Measurements from ENCODE around the gene SFXN3. TPM values are rescaled to one million over a fixed set of nuclear protein-coding genes. Genes with fewer than 3 reads are reported as not detected.
A peak's percentile ranks its signal among the peaks of the same experiment; 100 is the strongest.

The SFXN3 gene
- total RNA-seq, 1 donor from 2014 or later: 45.7 TPM

DNA sequence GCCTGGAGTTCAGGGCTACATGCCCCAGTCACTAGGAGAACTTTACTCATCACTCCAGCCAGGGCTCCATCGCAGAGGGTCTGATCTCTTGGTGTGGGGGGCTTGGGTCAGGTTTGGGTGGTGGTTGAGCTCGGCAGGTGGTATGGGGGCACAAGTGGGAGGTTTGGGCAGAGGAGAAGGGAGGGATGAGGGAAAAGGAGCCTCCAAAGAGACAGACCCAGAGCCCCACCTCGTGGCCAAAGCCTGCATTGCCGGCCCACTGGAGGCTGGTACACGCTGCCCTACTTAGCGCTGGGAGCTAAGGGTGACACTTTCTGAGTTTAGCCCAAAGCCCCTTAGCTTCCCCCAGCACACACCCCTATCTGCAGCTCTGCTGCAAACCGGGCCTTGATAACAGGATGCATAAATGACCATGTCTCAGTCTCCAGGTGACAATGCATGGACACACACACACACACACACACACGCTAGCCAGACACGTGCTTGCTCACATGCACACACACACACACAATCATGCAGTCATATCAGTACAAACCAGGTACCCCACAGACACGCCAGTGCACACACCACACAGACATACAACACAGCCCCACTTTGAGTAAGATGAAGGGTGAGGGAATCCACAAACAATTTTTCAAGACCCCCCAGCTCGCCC lies 16.7 kb upstream of the SFXN3 start:
- peak; percentile 83 for DNase-seq (ENCODE audit: low spot score in 2 of 2)

DNA sequence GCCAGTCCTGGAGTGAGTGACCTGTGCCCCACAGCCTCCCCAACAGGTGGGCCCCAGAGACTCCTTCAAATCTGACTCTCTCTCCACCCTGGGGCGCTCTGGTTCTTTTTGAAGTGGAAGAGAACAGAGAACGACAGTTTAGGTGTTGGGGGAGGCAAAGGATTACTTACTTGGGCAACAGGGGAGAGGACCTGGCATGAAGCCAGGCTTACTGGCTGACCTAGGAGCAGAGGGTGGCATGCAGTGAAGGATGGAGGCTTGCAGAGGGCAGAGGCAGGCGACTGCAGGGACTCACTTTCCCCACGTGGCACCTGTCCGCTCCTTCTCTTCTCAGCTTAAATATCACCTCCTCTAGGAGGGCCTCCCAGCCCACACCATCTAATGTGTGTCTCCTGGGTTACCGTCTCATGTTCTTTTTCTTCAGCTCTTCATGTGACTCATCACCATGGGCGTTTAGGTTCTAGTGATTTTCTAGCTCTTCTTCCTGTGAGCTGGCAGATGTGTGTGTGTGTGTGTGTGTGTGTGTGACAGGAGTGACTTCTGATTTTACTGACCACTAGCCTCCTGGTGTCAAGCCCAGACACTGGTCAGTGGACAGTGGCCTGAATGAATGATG lies 16.0 kb upstream of the SFXN3 start:
- no peak for DNase-seq (ENCODE audit: low spot score in 2 of 2)
- no peak for FAIRE-seq

More for the DNA sequence above, 16.7 kb upstream of the SFXN3 start:
- FAIRE-seq: no peak

DNA sequence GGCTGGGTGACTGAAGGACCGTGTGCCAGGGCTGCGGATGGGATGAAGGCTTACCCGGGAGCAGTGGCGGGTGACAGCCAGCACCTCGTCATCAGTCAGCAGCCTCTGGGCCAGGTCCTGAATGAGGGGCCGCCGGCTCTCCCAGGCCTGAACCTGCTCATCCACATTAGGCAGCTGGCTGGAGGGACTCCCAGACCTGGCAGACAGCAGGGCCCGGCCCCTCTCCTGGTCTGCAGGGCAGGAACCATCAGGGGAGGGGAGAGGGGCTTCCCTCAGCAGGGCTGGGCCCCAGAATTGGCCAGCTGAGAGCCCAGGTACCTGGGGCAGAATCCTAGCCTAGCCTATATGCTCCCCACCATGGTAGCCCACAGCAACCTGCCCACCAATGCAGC lies 15.5 kb upstream of the SFXN3 start:
- no peak for FAIRE-seq
- DNase-seq (ENCODE audit: low spot score in 2 of 2): no peak

- FAIRE-seq: no peak
Observed at GRCh38 chr10:101016814-101017213, 14.2 kb upstream of the SFXN3 start.

DNA sequence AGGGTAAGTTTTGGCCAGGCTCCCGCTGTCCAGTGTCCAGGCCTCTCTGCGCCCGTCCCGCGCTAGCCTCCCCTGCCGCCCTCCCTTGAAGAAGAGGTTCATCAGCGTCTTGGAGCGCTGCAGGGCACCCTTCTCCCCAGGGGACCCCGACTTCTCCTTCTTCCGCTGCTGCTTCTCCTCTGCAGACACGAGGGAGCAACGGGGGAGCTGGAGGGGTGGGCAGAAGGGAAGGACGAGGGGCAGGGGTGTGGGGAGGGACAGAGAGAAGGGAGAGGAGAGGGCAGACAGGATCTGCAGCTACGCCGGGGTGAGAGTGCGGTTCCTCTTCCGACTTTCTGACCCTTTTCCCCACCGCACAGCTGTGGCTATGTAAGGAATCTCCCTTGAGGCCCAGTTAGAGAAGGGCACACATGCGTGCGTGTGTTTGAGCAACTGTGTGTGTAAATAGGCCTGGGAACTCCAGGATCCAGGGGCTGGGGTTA lies 12.9 kb upstream of the SFXN3 start:
- no peak for FAIRE-seq
- no peak for DNase-seq (ENCODE audit: low spot score in 2 of 2)

More at GRCh38 chr10:101016814-101017213, 14.2 kb upstream of the SFXN3 start:
- DNase-seq (ENCODE audit: low spot score in 2 of 2): no peak

DNA sequence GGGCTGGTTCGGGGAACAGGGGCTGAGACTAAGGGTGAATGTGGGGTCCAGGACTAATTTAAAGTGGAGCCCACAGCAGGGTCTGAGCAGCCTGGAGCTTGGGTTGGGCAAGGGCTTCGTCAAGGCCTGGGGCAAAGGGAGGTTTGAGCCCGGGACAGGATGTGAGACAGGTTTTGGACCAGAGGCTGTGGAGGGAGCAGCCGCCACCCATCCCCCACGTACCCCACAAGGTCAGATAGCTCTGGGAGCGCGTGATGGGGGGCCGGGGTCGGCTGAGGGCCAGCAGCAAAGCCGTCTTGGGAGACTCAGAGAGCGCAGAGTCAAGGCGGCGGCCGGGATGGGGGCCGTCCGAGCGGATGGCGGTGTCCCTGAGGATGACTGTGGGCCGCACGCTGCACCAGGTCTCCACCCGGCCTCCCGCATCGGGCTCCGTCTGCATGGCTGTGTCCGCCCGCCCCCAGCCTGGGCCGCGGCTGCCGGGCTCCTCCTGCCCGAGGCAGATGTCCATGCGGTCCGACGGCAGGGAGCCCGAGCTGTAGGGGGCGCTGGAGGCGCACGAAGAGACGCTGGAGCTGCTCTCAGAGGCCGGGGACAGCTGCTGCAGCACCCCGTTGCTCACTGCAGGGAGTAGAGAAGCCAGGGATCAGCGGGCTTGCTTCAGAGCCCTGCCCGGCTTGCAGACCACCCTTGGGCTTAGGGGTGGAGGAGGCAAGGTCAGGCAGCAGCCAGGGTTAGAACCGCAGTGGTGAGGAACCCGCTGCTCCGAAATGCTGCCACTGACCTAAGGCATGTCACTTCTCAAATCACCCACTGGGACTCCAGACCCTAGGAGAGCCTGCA lies 12.2 kb upstream of the SFXN3 start:
- no peak for FAIRE-seq
- DNase-seq (ENCODE audit: low spot score in 2 of 2): peak; percentile 71 to 85

- DNase-seq (ENCODE audit: low spot score in 2 of 2): no peak
- FAIRE-seq: no peak
Observed at GRCh38 chr10:101019440-101019703, 11.7 kb upstream of the SFXN3 start.

DNA sequence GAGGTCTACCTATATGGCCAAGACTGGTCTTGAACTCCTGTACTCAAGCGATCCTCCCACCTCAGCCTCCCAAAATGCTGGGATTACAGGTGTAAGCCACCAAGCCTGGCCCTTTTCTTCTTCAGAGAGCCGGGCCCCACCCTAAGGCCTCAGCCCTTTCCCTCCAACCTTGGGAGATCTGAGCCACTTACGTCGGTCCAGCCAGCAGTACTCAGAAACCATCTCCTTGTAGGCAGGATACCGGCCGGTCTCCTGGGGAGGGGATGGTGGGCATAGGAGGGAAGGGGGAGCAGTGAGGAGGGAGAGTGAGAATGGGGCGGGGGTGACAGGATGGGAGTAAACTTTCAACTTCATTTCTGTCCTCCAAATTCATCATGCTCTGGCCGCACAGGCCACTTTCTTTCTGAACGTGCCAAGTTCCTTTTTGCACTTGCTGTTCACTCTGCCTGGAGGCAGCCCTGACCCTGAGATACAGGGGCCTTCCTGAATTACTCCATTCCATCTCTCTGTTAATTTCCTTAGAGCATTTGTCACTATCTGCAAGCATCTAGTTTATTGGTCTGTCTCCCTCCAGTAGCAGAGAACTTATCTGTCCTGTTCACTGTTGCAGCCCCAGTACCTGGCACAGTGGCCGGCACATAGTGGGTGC lies 10.5 kb upstream of the SFXN3 start:
- FAIRE-seq (no peak), DNase-seq (ENCODE audit: low spot score in 2 of 2) (no peak)

DNA sequence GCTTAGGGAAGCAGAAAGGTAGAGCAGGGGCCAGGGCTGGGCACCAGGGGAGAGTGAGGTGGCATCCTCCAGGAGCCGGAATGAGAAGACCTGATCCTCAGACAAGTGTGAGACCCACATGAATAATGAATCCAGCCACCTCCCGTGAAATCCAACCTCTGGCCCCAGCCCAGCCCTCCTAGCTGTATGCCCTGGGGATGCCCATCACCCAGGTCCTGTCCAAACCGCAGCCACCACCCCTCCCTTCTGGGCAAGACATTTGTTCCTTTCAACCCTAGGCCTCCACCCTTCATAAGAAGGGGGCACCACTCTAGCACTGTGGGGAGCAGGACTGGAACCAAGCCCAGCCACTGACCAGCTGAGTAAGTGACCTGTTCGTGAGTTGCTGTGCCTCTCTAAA lies 9.8 kb upstream of the SFXN3 start:
- DNase-seq (ENCODE audit: low spot score in 2 of 2) (no peak), FAIRE-seq (no peak)

- DNase-seq (ENCODE audit: low spot score in 2 of 2) (no peak), FAIRE-seq (no peak)
Observed at GRCh38 chr10:101021692-101022251, 9.3 kb upstream of the SFXN3 start.

- no peak for FAIRE-seq
- DNase-seq (ENCODE audit: low spot score in 2 of 2): no peak
Observed at GRCh38 chr10:101022967-101023705, 7.9 kb upstream of the SFXN3 start.

DNA sequence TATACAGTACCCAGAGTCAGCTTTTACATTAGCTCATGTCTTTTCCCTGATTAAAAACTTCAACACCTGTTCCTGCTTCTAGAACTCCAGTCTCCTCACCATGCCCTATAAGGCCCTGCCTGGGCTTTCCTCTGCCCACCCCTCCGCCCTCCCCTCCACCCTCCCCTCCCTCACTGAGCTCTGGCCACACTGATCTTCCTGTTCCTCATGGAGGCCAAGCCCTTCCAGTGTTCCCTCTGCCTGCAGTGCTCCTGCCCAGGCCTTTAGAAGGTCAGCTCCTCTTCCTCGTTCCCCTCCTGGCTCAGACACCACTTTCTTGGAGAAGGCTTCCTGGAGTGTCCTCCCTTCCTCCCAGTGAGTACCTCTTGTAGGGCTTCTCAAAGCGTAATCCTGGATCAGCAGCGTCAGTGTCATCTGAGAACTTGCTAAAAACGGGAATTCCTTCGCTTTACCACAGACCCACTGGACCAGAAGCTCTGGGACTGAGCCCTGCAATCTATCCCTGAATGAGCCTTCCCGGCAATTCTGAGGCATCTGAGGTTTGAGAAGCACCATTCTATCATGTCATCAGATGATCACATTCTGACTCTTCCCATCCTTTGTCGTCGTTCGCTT lies 3.8 kb upstream of the SFXN3 start:
- no peak for DNase-seq (ENCODE audit: low spot score in 2 of 2)
- FAIRE-seq: no peak

DNA sequence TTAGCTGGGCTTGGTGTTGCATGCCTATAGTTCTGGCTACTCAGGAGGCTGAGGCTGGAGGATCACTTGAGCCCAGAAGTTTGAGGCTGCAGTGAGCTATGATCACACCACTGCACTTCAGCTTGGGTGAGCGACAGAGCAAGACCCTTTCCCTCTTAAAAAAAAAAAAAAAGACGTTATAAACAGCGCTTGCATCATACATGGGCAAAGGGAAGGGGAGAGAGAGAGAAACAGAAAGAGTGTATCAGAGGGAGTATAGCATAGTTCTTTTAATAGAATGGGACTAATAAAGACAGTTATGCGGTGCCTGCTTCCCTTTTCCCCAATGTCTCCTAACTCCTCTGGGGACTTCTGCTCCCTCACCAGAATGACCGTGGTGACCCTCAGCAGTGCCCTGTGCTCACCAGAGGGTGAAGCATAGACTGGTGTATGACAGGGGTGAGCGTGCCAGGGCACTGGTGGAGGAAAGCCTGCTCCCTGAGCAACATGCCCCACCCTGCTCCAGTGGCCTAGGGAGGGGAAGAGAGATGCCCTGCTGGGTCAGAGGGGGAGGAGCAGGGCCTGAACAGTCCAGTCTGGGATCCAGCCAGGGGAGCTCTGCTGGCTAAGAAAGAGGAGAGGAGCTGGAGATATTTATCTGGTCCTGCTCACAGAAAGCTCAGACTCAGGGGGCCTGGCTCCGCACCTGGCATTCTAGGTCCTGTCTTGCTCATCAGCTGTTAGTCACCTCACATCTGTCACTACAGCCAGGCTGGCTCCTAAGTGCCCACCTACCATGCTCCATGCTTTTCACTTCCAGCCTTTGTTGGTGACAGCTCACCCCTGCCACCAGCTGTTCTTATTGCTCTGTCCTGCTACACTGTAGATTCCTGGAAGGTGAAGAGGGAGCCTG lies 2.3 kb upstream of the SFXN3 start:
- FAIRE-seq (no peak), DNase-seq (ENCODE audit: low spot score in 2 of 2) (no peak)

GRCh38 chr10:101029520-101030295 lies 1.3 kb upstream of the SFXN3 start:
- no peak for FAIRE-seq
- no peak for DNase-seq (ENCODE audit: low spot score in 2 of 2)

DNA sequence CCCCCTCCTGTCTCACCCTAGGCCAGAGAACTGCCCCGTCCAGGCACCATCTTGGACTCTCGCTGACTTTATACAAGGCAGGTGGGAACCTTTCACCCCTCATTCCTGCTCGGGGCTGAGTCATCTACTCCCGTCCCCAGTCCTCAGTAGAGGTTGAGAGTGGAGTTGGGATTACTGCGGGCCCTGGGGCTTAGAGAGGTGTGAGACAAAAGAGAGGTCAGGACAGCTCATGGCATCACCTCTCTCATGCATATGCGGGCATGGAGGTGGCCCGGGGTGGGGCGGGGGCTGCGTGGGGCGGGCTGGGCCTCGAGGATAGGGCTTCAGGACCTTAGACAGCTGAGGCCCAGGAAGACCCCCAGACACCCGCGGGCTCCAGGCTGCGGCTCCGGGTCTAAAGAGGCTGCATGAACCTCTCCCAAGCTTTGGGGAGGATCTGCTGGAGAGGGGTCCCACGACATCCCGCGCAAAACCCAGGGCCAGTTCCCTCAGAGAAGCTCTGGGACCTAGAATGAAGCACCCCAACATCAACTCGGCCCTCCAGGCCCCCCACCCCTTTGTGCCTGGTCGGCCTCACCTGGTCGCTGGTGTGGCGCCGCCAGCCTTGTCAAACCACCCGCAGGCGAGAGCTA lies 422 bp upstream of the SFXN3 start:
- DNase-seq (ENCODE audit: low spot score in 2 of 2) (no peak), FAIRE-seq (no peak)

DNA sequence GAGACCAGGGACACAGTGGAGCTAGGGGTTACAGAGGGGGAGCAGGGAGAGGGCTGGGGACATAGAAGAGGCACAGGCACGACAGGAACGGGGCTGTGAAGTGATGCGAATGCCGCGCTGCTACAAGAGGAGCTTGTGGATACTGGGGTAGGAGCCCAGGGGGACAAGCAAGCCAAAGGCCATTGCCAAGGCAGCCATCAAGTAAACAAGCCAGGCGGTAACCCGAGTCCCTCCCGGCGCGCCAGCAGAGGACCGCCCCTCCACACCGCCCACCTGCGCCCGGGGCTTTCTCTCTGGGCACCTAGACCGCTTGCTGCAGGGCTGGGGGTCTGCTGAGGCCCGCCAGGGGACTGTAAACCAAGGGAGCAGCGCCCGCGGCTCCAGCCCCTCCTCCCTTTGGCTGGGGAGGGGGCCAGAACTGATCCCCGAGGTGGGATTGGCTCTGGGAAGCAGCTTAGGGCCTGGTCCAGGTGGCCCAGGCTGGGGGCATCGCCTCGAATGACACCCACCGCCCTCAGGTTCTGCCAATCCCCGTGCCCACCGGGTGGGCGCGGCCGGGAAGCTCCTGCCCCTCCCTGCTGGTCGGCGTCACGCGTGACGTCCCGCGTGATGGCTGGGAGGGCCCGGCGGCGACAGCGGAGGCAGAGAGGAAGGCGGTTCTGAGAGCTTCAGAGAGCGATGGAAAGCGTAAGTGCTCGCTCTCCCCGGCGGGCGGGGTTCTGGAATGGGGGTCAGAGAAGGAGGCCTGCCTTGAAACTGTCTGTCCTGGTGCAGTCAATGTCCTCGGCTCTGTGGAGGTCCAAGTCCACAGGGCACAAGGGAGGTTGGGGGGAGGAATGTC lies 982 bp downstream of the SFXN3 start:
- FAIRE-seq: no peak
- DNase-seq (ENCODE audit: low spot score in 2 of 2): peak; percentile 78

All from frontal cortex (tissue), 4 donors.